ENCODE data around the gene MYO3B. TPM values are rescaled to one million over a fixed set of nuclear protein-coding genes. Genes with fewer than 3 reads are reported as not detected.

Gene MYO3B
- total RNA-seq: not detected
- long read RNA-seq: 0 reads

- no peak for DNase-seq
- peak in 1 of 2 donors; percentile 61 for ATAC-seq
- intact Hi-C loops (cut with DNase I): no loop called here
Observed at GRCh38 chr2:170177950-170178781, at the start of gene MYO3B. Gene MYO3B (plus strand): TSS chr2:170178147. CDS start chr2:170178288, 141 bp downstream.

DNA sequence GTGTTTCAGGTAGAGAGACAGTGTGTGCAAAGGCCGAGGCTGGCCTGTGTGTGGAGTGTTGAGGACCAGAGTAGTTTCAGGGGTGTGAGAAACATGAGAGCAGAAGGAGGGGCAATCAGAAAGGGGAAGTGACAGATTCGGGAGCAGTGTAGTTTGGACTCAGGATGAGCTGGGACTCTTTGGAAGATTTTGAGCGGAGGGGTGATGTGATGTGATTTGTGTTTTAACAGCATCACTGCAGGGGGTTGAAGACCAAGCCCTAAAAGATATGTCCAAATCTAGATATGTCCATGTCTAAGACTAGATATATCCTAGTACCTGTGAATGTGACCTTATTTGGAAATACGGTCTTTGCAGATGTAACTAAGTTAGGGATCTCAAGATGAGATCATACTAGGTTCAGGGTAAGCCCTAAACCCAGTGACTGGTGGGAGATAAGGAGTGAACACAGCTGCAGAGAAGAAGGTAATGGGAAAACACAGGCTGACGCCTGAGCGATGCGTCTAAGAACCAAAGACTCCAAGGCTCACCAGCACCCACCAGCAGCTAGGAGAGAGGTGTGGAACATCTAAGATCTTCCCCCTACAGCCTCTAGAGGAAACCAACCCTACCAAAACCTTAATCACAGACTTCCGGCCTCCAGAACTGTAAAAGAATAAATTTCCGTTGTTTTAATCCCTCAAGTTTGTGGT lies 38.5 kb upstream of the MYO3B start:
- DNase-seq (no peak), ATAC-seq (no peak)
- intact Hi-C loops (cut with DNase I): no loop called here

GRCh38 chr2:170140561-170140960 lies 37.4 kb upstream of the MYO3B start:
- intact Hi-C loops (cut with DNase I): no loop called here
- ATAC-seq (no peak), DNase-seq (no peak)

GRCh38 chr2:170141865-170142264 lies 36.1 kb upstream of the MYO3B start:
- ATAC-seq: no peak
- no peak for DNase-seq
- intact Hi-C loops (cut with DNase I): no loop called here

- intact Hi-C loops (cut with DNase I): no loop called here
- DNase-seq (no peak), ATAC-seq (no peak)
Observed at GRCh38 chr2:170142502-170142901, 35.4 kb upstream of the MYO3B start.

- DNase-seq: no peak
- intact Hi-C loops (cut with DNase I): no loop called here
- no peak for ATAC-seq
Observed at GRCh38 chr2:170143045-170143717, 34.8 kb upstream of the MYO3B start.

DNA sequence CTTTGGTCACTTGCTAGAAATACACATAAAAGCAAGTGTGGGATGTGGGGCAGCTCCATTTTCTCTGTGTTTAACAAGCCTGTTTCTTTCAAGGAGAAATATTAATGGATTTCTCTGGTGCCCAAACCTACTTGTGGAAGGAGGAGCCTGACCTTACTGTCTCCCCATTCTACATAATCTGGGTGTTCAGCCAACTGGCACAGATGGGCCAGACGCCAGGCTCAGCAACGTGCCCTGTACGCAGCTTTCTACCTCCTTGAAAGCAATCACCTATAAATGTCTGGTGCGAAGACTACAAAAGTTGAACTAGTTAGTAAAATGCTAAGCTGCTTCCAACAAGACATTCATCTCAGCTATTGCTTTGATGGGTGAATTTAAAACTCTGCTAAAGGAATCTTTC lies 33.2 kb upstream of the MYO3B start:
- DNase-seq (no peak), ATAC-seq (peak in 1 of 2 donors; percentile 44)
- intact Hi-C loops (cut with DNase I): no loop called here

DNA sequence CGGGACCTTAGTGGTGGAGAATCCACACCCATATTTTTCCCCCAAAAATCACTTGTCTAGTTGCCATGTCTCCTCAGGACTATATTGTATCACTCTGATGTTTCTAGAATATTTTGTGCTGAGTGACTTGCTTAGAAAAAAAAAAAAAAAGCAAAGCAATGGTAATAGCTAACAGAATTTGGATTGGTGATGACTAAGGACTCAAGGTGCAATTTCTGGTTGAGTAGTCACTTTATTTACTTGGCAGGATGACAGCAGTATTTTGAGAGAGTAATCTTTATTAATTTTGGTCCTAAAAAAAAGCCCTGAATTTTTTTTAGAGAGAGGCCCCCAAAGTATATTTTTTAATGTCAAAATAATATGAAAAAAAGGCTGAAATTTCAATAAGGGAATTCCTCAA lies 32.8 kb upstream of the MYO3B start:
- ATAC-seq (no peak), DNase-seq (no peak)
- intact Hi-C loops (cut with DNase I): no loop called here

DNA sequence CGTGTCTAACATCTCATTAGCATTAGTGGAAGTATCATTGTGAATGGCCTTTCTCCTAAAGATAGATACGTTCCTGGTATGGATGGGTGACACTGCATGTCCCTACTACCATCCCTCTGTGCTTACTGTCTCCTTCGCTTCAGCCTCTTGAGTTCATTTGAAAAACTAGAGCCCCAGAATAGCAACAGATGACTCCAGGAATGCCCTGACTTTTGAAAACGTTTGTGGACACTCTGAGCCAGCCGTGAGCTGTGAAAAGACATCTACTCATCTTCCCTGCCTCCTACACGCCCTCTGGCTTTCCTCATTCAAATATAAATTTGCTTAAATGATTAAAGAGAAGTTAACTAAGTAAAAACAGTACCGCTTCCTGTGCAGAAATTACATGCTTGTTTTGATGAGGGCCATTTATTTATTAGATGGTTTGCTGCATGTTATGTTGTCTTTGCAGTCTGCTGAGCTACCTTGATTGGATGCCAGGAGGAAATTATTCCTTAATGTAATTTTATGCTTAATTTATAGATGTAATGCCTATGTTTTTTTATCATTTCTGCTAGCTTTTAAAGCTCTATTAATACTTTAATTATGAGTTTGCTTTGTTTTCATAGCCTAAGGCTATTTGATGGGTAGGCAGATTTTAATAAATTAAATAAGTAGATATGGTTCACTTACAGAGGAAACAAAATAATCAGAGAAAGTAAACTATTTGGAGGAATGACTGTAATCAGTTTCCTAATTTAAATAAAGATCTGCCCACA lies 32.1 kb upstream of the MYO3B start:
- intact Hi-C loops (cut with DNase I): no loop called here
- DNase-seq (no peak), ATAC-seq (peak; percentile 16 to 44)

DNA sequence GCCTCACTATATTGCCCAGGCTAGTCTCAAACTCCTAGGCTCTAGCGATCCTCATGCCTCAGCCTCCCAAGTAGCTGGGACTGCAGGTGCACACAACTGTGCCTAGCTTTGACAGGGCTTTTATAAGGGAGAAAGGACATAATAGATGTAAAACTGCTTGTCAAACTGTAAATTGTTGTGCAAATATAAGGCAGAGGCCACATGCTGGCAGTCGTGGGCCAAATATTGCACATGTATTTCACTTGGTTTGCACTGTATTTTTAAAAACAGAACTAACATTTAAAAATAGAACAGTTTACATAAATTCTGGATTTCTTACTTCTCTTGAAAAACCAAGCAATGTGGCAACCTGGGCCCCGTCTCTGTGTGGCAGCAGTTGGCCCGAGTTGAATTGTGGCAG lies 31.2 kb upstream of the MYO3B start:
- intact Hi-C loops (cut with DNase I): no loop called here
- ATAC-seq: no peak
- DNase-seq: no peak

- ATAC-seq: no peak
Observed at GRCh38 chr2:170147576-170147975, 30.4 kb upstream of the MYO3B start.

DNA sequence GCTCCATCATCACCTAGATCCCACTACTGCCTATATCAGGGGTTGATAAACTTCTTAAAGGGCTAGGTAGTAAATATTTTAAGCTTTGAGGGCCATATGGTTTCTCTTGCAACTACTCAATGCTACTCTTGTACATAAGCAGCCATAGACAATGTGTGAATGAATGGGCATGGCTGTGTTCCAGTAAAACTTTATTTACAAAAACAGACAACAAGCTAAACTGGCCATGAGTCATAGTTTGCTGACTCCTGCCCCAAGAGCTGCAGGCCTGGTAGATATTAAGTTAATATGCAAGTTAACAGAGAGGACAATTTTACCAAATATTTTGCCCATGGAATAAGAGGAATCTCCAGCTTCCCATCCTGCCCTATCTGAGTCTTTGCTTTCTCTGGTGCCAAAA lies 29.8 kb upstream of the MYO3B start:
- no peak for DNase-seq
- no peak for ATAC-seq
- intact Hi-C loops (cut with DNase I): no loop called here

More at GRCh38 chr2:170147576-170147975, 30.4 kb upstream of the MYO3B start:
- intact Hi-C loops (cut with DNase I): no loop called here
- no peak for DNase-seq

DNA sequence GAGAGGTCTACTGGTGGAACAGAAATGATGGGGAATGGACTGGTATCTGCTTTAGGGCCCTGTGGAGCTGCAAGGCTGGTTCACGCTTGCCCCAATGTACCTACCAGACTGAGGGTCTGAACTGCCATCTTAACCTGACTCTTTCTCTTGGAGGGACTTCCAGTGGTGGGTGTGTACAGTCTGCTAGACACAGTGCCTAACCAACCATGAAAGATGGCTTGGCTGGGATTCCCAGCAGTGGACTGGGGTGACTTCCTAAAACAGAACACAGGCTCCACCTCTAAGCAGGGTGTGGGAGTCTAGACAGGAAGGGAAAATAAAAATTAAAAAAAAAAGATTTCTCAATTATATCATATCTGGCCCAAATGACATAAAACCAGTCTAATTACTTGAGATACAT lies 25.5 kb upstream of the MYO3B start:
- DNase-seq (no peak), ATAC-seq (no peak)
- intact Hi-C loops (cut with DNase I): no loop called here

GRCh38 chr2:170155022-170155722 lies 22.8 kb upstream of the MYO3B start:
- DNase-seq: no peak
- ATAC-seq: peak in 1 of 2 donors; percentile 54
- intact Hi-C loops (cut with DNase I): no loop called here

DNA sequence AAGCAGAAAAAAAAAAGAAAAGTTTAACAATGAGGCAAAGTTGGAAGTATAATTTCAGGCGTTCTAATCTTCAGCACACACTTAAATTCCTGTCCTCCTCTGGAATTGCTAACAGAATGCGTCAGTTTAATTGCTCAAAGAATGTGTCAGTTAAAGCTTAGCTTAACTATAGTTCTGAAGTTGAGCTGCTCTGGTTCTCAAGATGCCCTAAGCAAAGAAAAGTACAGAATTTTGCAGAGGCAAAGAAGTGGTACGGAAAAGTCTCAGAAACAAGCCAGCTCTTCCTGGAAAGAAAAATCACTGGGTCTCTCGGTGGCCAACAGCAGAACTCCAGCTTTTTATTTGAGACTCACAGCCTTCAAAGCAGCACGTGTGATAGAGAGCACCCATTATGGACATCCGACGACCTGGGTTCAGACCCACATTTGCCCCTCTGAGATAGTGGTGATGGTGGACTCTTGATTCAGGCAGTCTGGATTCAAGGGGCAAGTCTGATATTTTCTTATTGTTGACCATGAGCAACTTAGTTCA lies 22.2 kb upstream of the MYO3B start:
- intact Hi-C loops (cut with DNase I): no loop called here
- no peak for ATAC-seq
- DNase-seq: no peak

DNA sequence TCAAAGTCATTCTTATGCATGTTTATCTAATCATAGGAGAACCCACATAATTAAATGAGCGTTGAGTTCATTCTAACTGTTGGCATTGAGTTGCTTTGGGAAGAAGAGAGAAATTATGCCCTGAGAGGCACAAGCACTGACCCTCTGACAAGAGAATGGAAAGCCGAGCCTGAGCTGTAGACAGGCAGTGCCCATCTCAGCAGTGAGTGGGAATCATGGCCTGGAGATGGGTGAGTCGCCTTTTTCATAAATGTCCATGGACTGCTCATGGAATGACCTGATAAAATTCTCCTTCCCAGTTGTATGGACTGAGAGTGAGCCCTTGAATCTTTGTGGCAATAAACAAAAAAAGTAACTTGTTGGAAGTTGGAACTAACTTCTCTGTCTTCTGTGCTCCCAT lies 21.4 kb upstream of the MYO3B start:
- intact Hi-C loops (cut with DNase I): no loop called here
- ATAC-seq: no peak

DNA sequence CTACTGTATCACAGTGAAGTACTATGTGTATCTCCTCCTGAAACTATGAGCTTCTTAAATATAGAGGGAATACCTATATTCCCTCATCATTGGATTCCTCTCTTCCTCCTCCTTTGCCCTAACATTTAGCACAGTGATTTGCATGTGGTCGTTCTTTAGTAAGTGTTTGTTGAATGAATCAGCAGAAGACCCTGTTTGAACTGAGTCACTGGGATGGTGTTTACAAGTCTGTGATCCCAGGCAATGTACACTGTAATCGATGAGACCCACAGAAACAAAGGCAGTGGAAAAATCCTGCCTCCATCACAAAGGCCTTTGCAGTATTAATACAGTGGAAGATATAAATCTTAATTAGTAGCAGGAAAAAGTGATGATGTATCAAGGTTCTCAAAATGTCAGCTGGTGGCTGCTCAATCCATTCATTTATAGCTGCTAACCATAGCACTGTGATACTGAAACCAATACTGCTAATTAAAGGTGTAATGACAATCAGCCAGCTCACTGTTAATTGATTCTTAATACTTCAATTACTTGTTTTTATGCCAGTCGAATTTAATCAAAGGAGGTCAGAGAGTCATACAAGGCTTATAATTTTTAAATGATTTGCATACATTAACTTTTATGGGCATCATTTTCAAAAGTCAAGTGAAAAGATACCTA lies 20.8 kb upstream of the MYO3B start:
- intact Hi-C loops (cut with DNase I): no loop called here
- DNase-seq (no peak), ATAC-seq (no peak)

More for the DNA sequence above, 21.4 kb upstream of the MYO3B start:
- no peak for DNase-seq

DNA sequence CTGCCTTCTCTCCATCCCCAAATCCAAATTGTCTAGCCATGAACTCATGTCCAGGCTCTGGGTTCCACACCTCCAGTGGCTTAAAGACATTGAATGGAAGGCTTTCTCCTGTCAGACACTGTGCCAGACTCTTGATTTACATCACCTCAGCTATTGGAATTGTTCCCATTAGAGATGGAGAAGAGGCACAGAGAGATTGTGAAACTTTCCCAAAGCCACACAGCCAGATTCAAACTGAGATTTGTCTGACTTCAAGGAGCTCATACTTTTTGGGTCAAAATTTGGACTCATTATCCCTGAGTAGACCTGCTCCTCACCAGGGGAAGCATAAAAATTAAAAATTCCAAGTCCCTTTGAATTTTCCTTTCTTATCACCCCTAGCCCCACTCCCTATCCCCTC lies 18.9 kb upstream of the MYO3B start:
- DNase-seq (no peak), ATAC-seq (no peak)
- intact Hi-C loops (cut with DNase I): no loop called here
